GM21528 (cell line): Measurements from ENCODE around the gene SH3RF3.

ENCODE experiments used
- ATAC-seq: cut with Tn5 transposase; IDR thresholded peaks from one replicate; pipeline ENCODE4 v1.9.1; 2021; ENCODE audit warnings: mild to moderate bottlenecking, moderate library complexity; ENCODE audit not compliant: unreplicated experiment, low FRiP score

The SH3RF3 gene

GRCh38 chr2:109136542-109136941 is 7.5 kb downstream of the SH3RF3 start:
- no peak for ATAC-seq

- no peak for ATAC-seq
These were observed 8.6 kb downstream of the SH3RF3 start for GRCh38 chr2:109137616-109138015.

DNA sequence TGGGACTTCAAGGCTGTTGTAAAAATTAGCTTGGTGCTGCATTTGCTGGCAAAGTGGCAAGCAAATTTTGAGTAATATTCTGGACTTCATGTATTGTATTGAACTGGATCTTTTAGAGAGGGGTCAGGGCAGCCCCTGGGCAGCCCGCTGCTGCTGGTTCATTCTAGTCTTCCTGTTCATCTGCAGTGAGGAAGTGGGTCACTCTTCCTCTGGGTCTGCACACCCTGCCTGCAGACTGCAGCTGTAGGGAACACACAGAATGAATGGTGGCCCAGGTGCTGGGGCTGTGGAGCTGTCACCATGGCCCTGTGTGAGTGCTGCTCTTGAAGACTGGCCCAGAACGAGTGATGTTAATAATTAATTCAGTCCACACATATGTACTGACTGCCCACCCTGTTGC is 9.4 kb downstream of the SH3RF3 start:
- no peak for ATAC-seq

- ATAC-seq, result no peak
These were observed 10.0 kb downstream of the SH3RF3 start for GRCh38 chr2:109139002-109139401.

DNA sequence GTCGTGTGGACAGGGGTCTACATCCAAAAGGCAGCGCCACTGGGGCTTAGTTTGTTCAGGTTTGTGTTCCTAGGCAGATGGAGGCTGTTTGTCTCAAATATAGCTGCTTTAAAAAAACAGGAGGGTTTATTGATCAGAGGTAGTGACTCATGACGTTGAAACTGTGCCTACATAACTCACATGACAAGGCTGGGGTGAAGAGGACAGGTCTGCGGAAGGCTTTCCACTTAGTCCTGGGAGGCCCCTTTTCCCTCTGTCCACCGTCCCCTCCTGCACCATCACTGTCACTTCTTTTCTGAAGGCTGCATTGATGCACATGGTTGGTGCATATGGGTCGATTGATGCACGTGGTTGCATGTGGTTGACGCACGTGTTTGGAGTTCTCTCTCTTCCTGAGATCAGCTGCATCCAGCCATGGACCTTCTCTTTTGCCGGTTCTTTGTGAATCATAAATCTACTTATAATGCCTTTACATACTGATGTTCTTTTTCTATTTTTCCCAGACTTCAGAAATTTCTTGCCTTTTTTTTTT is 10.9 kb downstream of the SH3RF3 start:
- ATAC-seq, result no peak

DNA sequence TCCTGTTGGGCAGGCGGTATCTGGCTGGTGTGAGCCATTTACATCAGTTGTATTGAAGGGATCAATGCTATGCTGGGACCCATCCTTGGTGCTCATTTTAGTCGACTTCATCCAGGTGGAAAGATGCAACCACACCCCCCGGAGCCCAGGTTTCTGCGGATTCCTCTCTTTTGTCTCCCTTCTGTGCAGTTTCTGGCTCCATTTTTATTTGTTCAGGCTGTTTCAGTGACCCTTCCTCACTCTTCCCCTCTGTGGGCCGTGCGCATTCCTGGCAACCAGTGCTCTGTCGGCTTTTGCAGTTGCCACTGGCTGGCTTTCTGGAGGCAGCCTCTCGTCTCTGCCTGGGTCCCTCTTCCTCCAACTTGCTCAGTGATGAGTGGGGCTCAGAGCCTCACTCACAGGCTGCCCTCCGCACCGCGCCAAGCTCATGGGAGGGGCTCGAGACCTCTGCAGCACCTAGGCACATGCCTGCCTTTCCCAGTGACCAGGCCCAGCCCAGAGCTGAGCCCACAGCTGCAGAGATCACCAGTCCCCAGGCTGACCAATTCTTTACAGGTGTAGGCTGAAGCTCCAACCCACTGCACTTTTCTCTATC is 12.1 kb downstream of the SH3RF3 start:
- no peak for ATAC-seq

DNA sequence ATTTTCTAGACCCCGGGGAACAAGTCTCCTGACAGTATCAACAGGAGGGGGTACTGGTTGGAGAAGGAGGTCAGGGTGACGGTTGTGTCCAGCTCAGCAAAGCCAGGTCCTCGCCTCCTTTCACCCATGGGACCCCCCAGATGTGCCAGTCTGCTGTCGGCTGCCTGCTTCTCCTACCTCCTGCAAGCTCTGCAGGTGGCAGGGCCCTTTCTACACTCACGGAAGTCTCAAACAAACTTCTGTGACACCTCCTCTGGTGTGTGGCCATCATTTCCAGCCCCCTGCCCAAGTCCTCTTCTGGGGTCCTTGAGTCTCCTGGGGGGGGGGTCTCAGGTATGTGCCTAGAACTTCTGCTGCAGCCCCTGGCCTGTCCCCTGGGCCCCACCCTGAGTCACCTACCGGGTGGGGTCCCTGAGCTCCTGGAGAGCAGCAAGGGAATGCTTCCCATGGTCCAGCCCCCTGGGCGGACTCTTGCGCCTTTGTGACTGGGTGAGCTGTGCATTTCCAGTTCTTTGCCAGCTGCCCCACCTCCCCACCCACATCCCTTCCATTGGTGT is 12.8 kb downstream of the SH3RF3 start:
- no peak for ATAC-seq

GRCh38 chr2:109142416-109143210 is 13.6 kb downstream of the SH3RF3 start:
- no peak for ATAC-seq

DNA sequence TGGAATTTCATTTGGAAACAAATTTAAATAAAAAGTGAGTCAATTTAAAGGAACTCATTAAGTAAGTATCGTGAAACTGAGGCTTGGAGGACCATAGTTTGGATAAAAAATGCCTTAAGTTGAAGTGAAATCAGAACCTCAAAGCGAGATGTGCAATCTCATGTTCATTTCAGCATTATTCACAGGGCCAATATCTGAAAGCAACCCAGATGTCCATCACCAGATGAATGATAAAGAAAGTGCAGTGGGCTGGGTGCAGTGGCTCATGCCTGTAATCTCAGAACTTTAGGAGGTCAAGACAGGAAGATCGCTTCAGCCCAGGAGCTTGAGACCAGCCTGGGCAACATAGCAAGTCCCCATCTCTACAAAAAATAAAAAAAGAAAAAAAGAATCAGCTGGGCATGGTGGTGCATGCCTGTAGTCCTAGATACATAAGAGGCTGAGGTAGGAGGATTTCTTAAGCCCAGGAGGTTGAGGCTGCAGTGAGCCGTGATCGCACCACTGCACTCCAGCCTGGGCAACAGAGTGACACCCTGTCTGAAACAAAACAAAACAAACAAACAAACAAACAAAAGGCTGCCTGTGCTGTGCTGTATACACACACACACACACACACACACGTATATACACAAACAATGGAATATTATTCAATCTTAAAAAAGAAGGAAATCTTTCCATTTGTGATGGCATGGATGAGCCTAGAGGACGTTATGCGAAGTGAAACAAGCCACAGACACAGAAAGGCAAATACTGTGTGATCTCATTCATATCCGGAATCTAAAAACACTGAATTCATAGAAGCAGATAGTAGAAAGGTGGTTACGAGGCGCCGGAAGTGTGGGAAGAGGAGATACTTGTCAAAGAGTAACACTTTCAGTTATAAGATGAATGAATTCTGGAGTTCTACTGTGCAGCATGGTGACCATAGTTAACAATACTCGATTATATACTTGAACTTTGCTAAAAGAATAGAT is 14.5 kb downstream of the SH3RF3 start:
- ATAC-seq, result no peak

GRCh38 chr2:109144271-109144670 is 15.3 kb downstream of the SH3RF3 start:
- ATAC-seq, result no peak

- no peak for ATAC-seq
These were observed 15.7 kb downstream of the SH3RF3 start for GRCh38 chr2:109144721-109145120.

- no peak for ATAC-seq
These were observed 16.3 kb downstream of the SH3RF3 start for GRCh38 chr2:109145286-109145685.

GRCh38 chr2:109147405-109147804 is 18.4 kb downstream of the SH3RF3 start:
- no peak for ATAC-seq

- no peak for ATAC-seq
These were observed 19.2 kb downstream of the SH3RF3 start for GRCh38 chr2:109148117-109148746.

DNA sequence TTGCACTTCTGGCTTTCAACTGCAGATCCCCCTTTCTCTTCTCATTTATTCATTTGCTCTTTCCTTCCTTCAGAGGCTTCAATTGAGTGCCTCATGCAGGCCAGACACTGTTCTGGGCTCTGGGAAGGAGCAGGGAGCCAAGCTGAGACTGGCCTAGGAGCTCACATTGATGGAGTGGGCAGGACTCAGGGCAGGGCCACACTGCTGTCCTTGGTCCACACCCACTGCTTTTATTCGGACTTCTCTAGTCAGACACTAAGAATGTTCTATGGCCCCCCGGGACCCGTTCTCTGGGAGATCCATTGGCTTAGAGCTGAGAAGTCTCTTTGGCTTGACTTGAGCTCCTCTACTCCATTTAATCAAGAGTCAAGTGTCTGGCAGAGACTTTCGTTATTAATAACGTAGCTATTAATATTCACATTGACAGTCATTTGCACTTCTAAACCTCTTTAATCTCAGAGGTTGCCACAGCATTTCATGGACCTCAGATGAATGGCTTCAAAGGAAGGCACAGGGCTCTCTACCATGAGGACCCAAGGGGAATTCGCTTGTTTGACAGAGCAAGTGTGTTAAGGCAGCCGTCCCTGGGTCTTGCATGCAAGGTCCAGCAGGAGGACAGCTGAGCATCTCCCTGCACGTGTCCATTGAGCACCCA is 20.1 kb downstream of the SH3RF3 start:
- ATAC-seq, result no peak

- ATAC-seq, result no peak
These were observed 21.6 kb downstream of the SH3RF3 start for GRCh38 chr2:109150559-109150958.

GRCh38 chr2:109151519-109151918 is 22.5 kb downstream of the SH3RF3 start:
- ATAC-seq, result no peak

- no peak for ATAC-seq
These were observed 24.2 kb downstream of the SH3RF3 start for GRCh38 chr2:109153005-109153784.

DNA sequence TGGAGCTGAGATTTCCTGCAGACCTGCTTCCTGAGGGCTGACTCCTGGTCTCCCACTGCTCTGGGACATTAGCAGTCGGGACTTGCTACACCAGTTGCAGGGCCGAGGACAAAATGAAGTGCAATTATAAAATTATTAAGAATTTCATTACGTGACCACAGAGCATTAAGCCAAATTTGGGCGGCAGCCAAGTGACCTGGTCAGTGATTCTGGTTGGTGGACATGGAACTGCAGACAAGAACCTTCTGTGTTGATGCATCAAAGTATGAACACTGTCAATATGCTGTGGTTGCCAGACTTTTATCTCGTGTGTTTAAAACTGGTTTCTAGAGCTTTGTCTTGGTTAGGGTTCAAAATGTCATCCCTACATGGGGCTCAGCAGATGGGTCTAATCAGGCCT is 24.8 kb downstream of the SH3RF3 start:
- ATAC-seq, result no peak
